Keratinocyte (primary cell): ENCODE results near the gene SMCO1. TPM values are rescaled to one million over a fixed set of nuclear protein-coding genes. Genes with fewer than 3 reads are reported as not detected.
A peak's percentile ranks its signal among the peaks of the same experiment; 100 is the strongest.
"Not testable (repeated sequence)": the region's sequence is repeated elsewhere in the genome, so short reads cannot be mapped to it uniquely, and the experiment has no call there.

Source experiments
- DNase-seq: peaks from one replicate; pipeline ENCODE4 v3.0.0-alpha.2; 2011; ENCODE audit warnings: low read depth, missing footprints, low spot score
- FAIRE-seq: peaks from 2 replicates; lab custom pipeline; 2011; peaks lifted over from hg19 to GRCh38; lab: Jason Lieb, UNC
- H2AFZ ChIP-seq: 2 replicates; pipeline ENCODE4 v1.6.0; 2012; ENCODE audit warnings: low read length, control low read depth, inconsistent platforms; ENCODE audit not compliant: control insufficient read depth
- H3K27ac ChIP-seq: 2 replicates; pipeline ENCODE4 v1.5.1; 2011; ENCODE audit warnings: low read length; ENCODE audit not compliant: control insufficient read depth, insufficient read depth
- H3K27me3 ChIP-seq: 3 replicates; pipeline ENCODE4 v1.6.0; 2011; ENCODE audit warnings: low read length; ENCODE audit not compliant: control insufficient read depth, insufficient read depth; ENCODE audit errors: extremely low read depth
- H3K36me3 ChIP-seq, 2 experiments: 2 replicates in 1 of 2; 3 replicates in 1 of 2; pipeline ENCODE4 v1.5.1; 2011; ENCODE audit warnings: low read length in 2 of 2, mild to moderate bottlenecking in 1 of 2; ENCODE audit not compliant: control insufficient read depth in 2 of 2, insufficient read depth in 2 of 2; ENCODE audit errors: extremely low read depth in 1 of 2
- H3K4me1 ChIP-seq: 3 replicates; pipeline ENCODE4 v1.5.1; 2011; ENCODE audit warnings: low read length; ENCODE audit not compliant: control insufficient read depth, insufficient read depth; ENCODE audit errors: extremely low read depth
- H3K4me2 ChIP-seq: 3 replicates; pipeline ENCODE4 v1.6.0; 2011; ENCODE audit warnings: low read depth, low read length; ENCODE audit not compliant: control insufficient read depth, insufficient read depth; ENCODE audit errors: extremely low read depth
- H3K4me3 ChIP-seq, 3 experiments: fragments of 200-600 bp in 1 of 3; sonication (generic) in 1 of 3; 2 replicates in 2 of 3; 3 replicates in 1 of 3; pipeline ENCODE4 v1.5.1; 2011 to 2016; ENCODE audit warnings: low read length in 3 of 3, mild to moderate bottlenecking in 3 of 3, control low read depth in 2 of 3, inconsistent platforms in 1 of 3, low read depth in 1 of 3, mixed read lengths in 1 of 3, mixed run types in 1 of 3, moderate library complexity in 1 of 3; ENCODE audit not compliant: control insufficient read depth in 2 of 3, insufficient read depth in 2 of 3; ENCODE audit errors: extremely low read depth in 1 of 3
- H3K79me2 ChIP-seq: 2 replicates; pipeline ENCODE4 v1.6.0; 2012; ENCODE audit warnings: low read length; ENCODE audit not compliant: control insufficient read depth, insufficient read depth
- H3K9ac ChIP-seq: 3 replicates; pipeline ENCODE4 v1.6.0; 2011; ENCODE audit warnings: low read length; ENCODE audit not compliant: control insufficient read depth, insufficient read depth; ENCODE audit errors: extremely low read depth
- H3K9me1 ChIP-seq: 3 replicates; pipeline ENCODE4 v1.6.0; 2011; ENCODE audit warnings: low read length; ENCODE audit not compliant: control insufficient read depth, insufficient read depth; ENCODE audit errors: extremely low read depth
- H3K9me3 ChIP-seq: 2 replicates; pipeline ENCODE4 v1.5.1; 2012; ENCODE audit warnings: low read depth, low read length; ENCODE audit not compliant: control insufficient read depth
- H4K20me1 ChIP-seq: 3 replicates; pipeline ENCODE4 v1.6.0; 2011; ENCODE audit warnings: low read length; ENCODE audit not compliant: control insufficient read depth, insufficient read depth; ENCODE audit errors: extremely low read depth
- EZH2 ChIP-seq: IDR thresholded peaks from one replicate; pipeline ENCODE4 v1.6.1; 2012; ENCODE audit warnings: inconsistent platforms, mild to moderate bottlenecking, low read length, moderate library complexity
- dilution Hi-C: fragments of 300-500 bp; cut with MboI; formaldehyde crosslinking; loops from one replicate; pipeline ENCODE4 v1.7.0; 2020; ENCODE audit warnings: low sequenced_read_pairs; ENCODE audit not compliant: extremely low pct_ligation_motif_present
- polyA plus RNA-seq, 5 experiments: library from polyadenylated mRNA; depleted of rRNA in 3 of 5; stranded (reverse) in 3 of 5; stranded (forward) in 1 of 5; unstranded in 1 of 5; fragments of >200 nt; gene quantifications; 1 replicate in 1 of 5; 2 replicates in 3 of 5; 3 replicates in 1 of 5; pipeline versions ENCODE4 v1.2.1 to v1.2.3, GENCODE V29; 2011 to 2012; ENCODE audit warnings: missing spikeins in 2 of 5, low read depth in 1 of 5, low replicate concordance in 1 of 5
- TF ChIP-seq, protein P1 (sequence below), 3 experiments: IDR thresholded peaks in 1 of 3; conservative IDR thresholded peaks in 1 of 3; optimal IDR thresholded peaks in 1 of 3; 2 replicates in 2 of 3; 3 replicates in 1 of 3; pipeline versions ENCODE3 to v1.5.1; 2011; ENCODE audit warnings: low read length in 3 of 3, mild to moderate bottlenecking in 3 of 3, moderate library complexity in 2 of 3, control low read depth in 1 of 3, inconsistent platforms in 1 of 3; ENCODE audit not compliant: insufficient read depth in 2 of 3; ENCODE audit errors: extremely low read depth in 1 of 3

The SMCO1 gene
- polyA plus RNA-seq, 1 donor (not counting 4 experiments of a cell fraction or from before 2014, with no cell fraction given) = not detected

DNA sequence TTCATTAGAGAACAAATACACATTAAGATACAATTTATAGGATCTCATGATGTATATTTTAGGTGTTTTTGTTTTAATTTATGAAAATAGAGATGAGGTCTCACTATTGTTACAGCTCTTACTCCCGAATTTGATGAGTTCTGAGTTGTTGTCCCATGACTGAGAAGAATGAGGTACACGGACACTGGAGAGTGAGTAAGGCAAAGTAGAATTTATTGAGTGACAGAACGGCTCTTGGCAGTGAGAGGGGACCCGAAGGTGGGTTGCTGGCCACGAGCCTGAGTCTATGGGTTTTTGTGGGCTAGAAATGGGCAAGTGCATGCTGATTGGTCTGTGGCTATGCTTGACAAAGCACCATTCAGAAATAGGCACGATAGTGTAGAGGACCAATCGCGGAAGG, 8.5 kb downstream of the SMCO1 start:
- dilution Hi-C loops = loop anchor here (25.0 kb wide), 1 partner anchor 244 kb away; no protein-coding TSS in a partner anchor
- FAIRE-seq = no peak

DNA sequence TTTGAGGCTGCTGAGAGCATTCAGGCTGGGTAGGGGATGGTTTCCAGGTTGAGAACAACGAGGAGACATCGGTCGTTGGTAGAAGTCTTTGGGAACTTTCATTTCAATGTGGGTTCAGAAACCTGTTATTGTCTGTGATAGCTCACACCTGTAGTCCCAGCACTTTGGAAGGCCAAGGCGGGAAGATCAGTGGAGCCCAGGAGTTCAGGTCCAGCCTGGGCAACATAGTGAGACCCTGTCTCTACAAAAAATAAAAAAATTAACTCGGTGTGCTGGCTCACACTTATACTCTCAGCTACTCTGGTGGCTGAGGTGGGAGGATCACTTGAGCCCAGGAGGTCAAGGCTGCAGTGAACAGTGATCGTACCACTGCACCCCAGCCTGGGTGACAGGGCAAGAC, 10.6 kb downstream of the SMCO1 start:
- dilution Hi-C loops = loop anchor here (25.0 kb wide), 1 partner anchor 242 kb away; no protein-coding TSS in a partner anchor
- Histone ChIP-seq H2AFZ (no peak overlapping the region), H3K27ac (no peak overlapping the region)

More for the DNA sequence above, 8.5 kb downstream of the SMCO1 start:
- Histone ChIP-seq H3K79me2 (peaks cover 12% of the 10 kb centered on the region), H4K20me1 (no peaks in the 10 kb centered on the region), H3K27me3 (no peaks in the 10 kb centered on the region), H3K9me3 (peaks cover 2% of the 10 kb centered on the region), H3K9ac (no peak overlapping the region), H2AFZ (no peak overlapping the region), H3K27ac (no peak overlapping the region), H3K4me3 (no peak overlapping the region), H3K4me2 (no peak overlapping the region), H3K4me1 (no peaks in the 10 kb centered on the region), H3K36me3 (no peaks in the 10 kb centered on the region), H3K9me1 (no peaks in the 10 kb centered on the region)
- TF ChIP-seq EZH2 = no peak
- TF ChIP-seq, protein P1, sequence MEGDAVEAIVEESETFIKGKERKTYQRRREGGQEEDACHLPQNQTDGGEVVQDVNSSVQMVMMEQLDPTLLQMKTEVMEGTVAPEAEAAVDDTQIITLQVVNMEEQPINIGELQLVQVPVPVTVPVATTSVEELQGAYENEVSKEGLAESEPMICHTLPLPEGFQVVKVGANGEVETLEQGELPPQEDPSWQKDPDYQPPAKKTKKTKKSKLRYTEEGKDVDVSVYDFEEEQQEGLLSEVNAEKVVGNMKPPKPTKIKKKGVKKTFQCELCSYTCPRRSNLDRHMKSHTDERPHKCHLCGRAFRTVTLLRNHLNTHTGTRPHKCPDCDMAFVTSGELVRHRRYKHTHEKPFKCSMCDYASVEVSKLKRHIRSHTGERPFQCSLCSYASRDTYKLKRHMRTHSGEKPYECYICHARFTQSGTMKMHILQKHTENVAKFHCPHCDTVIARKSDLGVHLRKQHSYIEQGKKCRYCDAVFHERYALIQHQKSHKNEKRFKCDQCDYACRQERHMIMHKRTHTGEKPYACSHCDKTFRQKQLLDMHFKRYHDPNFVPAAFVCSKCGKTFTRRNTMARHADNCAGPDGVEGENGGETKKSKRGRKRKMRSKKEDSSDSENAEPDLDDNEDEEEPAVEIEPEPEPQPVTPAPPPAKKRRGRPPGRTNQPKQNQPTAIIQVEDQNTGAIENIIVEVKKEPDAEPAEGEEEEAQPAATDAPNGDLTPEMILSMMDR (optimal IDR thresholded peaks at IDR 0.05 in 1 of 3, IDR thresholded peaks at IDR 0.05 in 1 of 3, conservative IDR thresholded peaks at IDR 0.05 in 1 of 3; ENCODE audit: extremely low read depth in 1 of 3, insufficient read depth in 2 of 3, low read length in 3 of 3) = no peak
- DNase-seq = no peak

DNA sequence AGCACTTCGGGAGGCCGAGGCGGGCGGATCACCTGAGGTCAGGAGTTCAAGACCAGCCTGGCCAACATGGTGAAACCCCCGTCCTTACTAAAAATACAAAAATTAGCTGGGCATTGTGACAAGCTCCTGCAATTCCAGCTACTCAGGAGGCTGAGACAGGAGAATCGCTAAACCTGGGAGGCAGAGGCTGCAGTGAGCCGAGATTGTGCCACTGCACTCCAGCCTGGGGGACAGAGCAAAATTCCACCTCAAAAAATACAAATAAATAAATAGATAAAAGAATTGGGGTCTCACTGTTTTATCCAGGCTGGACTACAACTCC, 11.1 kb downstream of the SMCO1 start:
- Histone ChIP-seq H3K79me2 (peaks cover 35% of the 10 kb centered on the region), H3K4me2 (peak overlapping the region; percentile 50), H3K27ac (peak overlapping the region; percentile 87), H3K4me3 (peak overlapping the region; percentile 66 to 96 (median 78)), H3K9ac (peak overlapping the region; percentile 91), H3K4me1 (peaks cover 13% of the 10 kb centered on the region), H2AFZ (peak overlapping the region; percentile 52)
- H3K9me1 ChIP-seq, H4K20me1 ChIP-seq, H3K27me3 ChIP-seq, FAIRE-seq, H3K9me3 ChIP-seq, H3K36me3 ChIP-seq, DNase-seq: not testable (repeated sequence)
- dilution Hi-C loops = loop anchor here (25.0 kb wide), 1 partner anchor 242 kb away; no protein-coding TSS in a partner anchor

More for the DNA sequence above, 10.6 kb downstream of the SMCO1 start:
- Histone ChIP-seq H3K4me3 (no peak overlapping the region), H4K20me1 (no peaks in the 10 kb centered on the region), H3K9me1 (no peaks in the 10 kb centered on the region), H3K4me1 (peaks cover 8% of the 10 kb centered on the region), H3K27me3 (no peaks in the 10 kb centered on the region), H3K79me2 (peaks cover 30% of the 10 kb centered on the region), H3K9me3 (peaks cover 2% of the 10 kb centered on the region), H3K9ac (no peak overlapping the region), H3K4me2 (no peak overlapping the region), H3K36me3 (no peaks in the 10 kb centered on the region)
- TF ChIP-seq, protein P1 (optimal IDR thresholded peaks at IDR 0.05 in 1 of 3, IDR thresholded peaks at IDR 0.05 in 1 of 3, conservative IDR thresholded peaks at IDR 0.05 in 1 of 3; ENCODE audit: extremely low read depth in 1 of 3, insufficient read depth in 2 of 3, low read length in 3 of 3) = no peak
- no peak for TF ChIP-seq EZH2
- DNase-seq = no peak
- no peak for FAIRE-seq
